HepG2 (cell line): ENCODE data around the gene PRSS8. TPM values are rescaled to one million over a fixed set of nuclear protein-coding genes. Genes with fewer than 3 reads are reported as not detected.
A peak's percentile ranks its signal among the peaks of the same experiment; 100 is the strongest.

Experiments used
- ARNT ChIP-seq: fragments of 450-650 bp; IDR thresholded peaks from 2 replicates; pipeline ENCODE4 v1.6.1; 2017
- CAMTA2 ChIP-seq: sonication (generic); formaldehyde crosslinking; IDR thresholded peaks from 2 replicates; pipeline ENCODE4 v1.4.0; 2020; ENCODE audit warnings: mild to moderate bottlenecking, missing genetic modification reagents, borderline replicate concordance
- CSRNP1 ChIP-seq: sonication (generic); formaldehyde crosslinking; IDR thresholded peaks from 2 replicates; pipeline ENCODE4 v1.8.1; 2023; ENCODE audit warnings: mild to moderate bottlenecking, missing genetic modification reagents
- GMEB1 ChIP-seq: sonication (generic); formaldehyde crosslinking; IDR thresholded peaks from 2 replicates; pipeline ENCODE4 v1.5.1; 2020; ENCODE audit warnings: missing genetic modification reagents, mild to moderate bottlenecking, borderline replicate concordance
- HINFP ChIP-seq: sonication (generic); formaldehyde crosslinking; IDR thresholded peaks from 2 replicates; pipeline ENCODE4 v1.4.0; 2020; ENCODE audit warnings: low read depth, mild to moderate bottlenecking, missing genetic modification reagents
- MAZ ChIP-seq, 2 experiments: sonication (generic) in 1 of 2; formaldehyde crosslinking in 1 of 2; IDR thresholded peaks; 2 replicates each; pipeline versions ENCODE4 v1.5.0 to v1.6.1; 2012 to 2020; ENCODE audit warnings: low read depth in 2 of 2, mild to moderate bottlenecking in 2 of 2, borderline replicate concordance in 1 of 2, improper control_type of control experiment in 1 of 2, low read length in 1 of 2, missing genetic modification reagents in 1 of 2, moderate library complexity in 1 of 2
- RARA ChIP-seq: IDR thresholded peaks from 2 replicates; pipeline ENCODE4 v1.6.1; 2016; ENCODE audit warnings: missing genetic modification reagents, missing compliant biosample characterization
- RFX5 ChIP-seq: IDR thresholded peaks from 2 replicates; pipeline ENCODE4 v1.6.1; 2011; ENCODE audit warnings: low read depth, low read length, improper control_type of control experiment
- TOE1 ChIP-seq: sonication (generic); formaldehyde crosslinking; IDR thresholded peaks from 2 replicates; pipeline ENCODE4 v1.4.0; 2020; ENCODE audit warnings: mild to moderate bottlenecking, missing genetic modification reagents
- YY1 ChIP-seq: IDR thresholded peaks from 2 replicates; pipeline ENCODE4 v1.6.1; 2011; ENCODE audit warnings: low read length, low read depth, moderate library complexity, mild to moderate bottlenecking; ENCODE audit not compliant: insufficient read depth, insufficient replicate concordance
- ZBTB38 ChIP-seq: sonication (generic); formaldehyde crosslinking; IDR thresholded peaks from 2 replicates; pipeline ENCODE4 v1.5.1; 2020; ENCODE audit warnings: mild to moderate bottlenecking, missing genetic modification reagents
- ZBTB46 ChIP-seq: sonication (generic); formaldehyde crosslinking; IDR thresholded peaks from 2 replicates; pipeline ENCODE4 v1.4.0; 2020; ENCODE audit warnings: mild to moderate bottlenecking, missing genetic modification reagents, borderline replicate concordance
- ZNF275 ChIP-seq: sonication (generic); formaldehyde crosslinking; IDR thresholded peaks from 2 replicates; pipeline ENCODE4 v1.8.0; 2022; ENCODE audit warnings: missing genetic modification reagents, mild to moderate bottlenecking, inconsistent platforms, borderline replicate concordance
- ZNF468 ChIP-seq: sonication (generic); formaldehyde crosslinking; IDR thresholded peaks from 2 replicates; pipeline ENCODE4 v1.8.0; 2022; ENCODE audit warnings: mild to moderate bottlenecking, moderate library complexity, missing genetic modification reagents
- ZNF770 ChIP-seq: sonication (generic); formaldehyde crosslinking; IDR thresholded peaks from 2 replicates; pipeline ENCODE4 v1.5.0; 2020; ENCODE audit warnings: mild to moderate bottlenecking, missing genetic modification reagents
- ZNF775 ChIP-seq: sonication (generic); formaldehyde crosslinking; IDR thresholded peaks from 2 replicates; pipeline ENCODE4 v1.4.0; 2020; ENCODE audit warnings: missing genetic modification reagents, mild to moderate bottlenecking, moderate library complexity, borderline replicate concordance
- polyA plus RNA-seq, 8 experiments: library from polyadenylated mRNA; depleted of rRNA in 3 of 8; stranded (reverse) in 7 of 8; unstranded in 1 of 8; fragments of >200 nt; fragmentation: Illumina TruSeq in 4 of 8; extraction: Trizol in 4 of 8; gene quantifications; 2 replicates each; pipeline versions ENCODE4 v1.2.1 to v1.2.3, GENCODE V29; 2011 to 2016; ENCODE audit warnings: low read depth in 4 of 8, missing spikeins in 1 of 8, mixed read lengths in 1 of 8; ENCODE audit not compliant: insufficient read depth in 1 of 8
- total RNA-seq, 5 experiments: library from RNA; depleted of rRNA; stranded (reverse); fragments of >200 nt; fragmentation: Illumina TruSeq; extraction: Trizol; gene quantifications; 2 replicates each; pipeline ENCODE4 v1.2.3, GENCODE V29; 2016; ENCODE audit warnings: low read depth in 1 of 5

Gene PRSS8
- total and polyA plus RNA-seq, 2 of the 13 experiments (the other 11 are each of a cell fraction or from before 2014, with no cell fraction given), result 2.6 to 7.2 TPM

- TF ChIP-seq MAZ (IDR thresholded peaks at IDR 0.05; ENCODE audit: borderline replicate concordance, low read depth, low read length) (no peak), MAZ (CRISPR knock-in tag; IDR thresholded peaks at IDR 0.05; ENCODE audit: low read depth) (no peak), ZNF275 (CRISPR knock-in tag) (peak; percentile 55; the same call in 1 of the 2 replicates), TOE1 (CRISPR knock-in tag) (no peak), ZNF468 (CRISPR knock-in tag) (0 out of 2 replicates have a peak, but pooled peaks have one; percentile 31), ZNF770 (CRISPR knock-in tag) (peak; percentile 95), ZNF775 (CRISPR knock-in tag) (no peak), RFX5 (no peak), ZBTB46 (CRISPR knock-in tag) (0 out of 2 replicates have a peak, but pooled peaks have one; percentile 7), YY1 (no peak), GMEB1 (0 out of 2 replicates have a peak, but pooled peaks have one; percentile 27), ZBTB38 (CRISPR knock-in tag) (peak; percentile 96), CAMTA2 (0 out of 2 replicates have a peak, but pooled peaks have one; percentile 40), ARNT (no peak), CSRNP1 (CRISPR knock-in tag) (no peak), HINFP (CRISPR knock-in tag) (no peak), RARA (no peak)
Observed at GRCh38 chr16:31106509-31107464, 28.7 kb downstream of the PRSS8 start (continued).
